Fibroblast of lung (primary cell): ENCODE results near the gene GPC5. TPM values are rescaled to one million over a fixed set of nuclear protein-coding genes. Genes with fewer than 3 reads are reported as not detected.

Source experiments
- DNase-seq, 2 donors: peaks; one replicate each; pipeline versions ENCODE4 v3.0.0 to v3.0.0-alpha.2; 2010; ENCODE audit warnings: low read depth in 2 of 2
- H2AFZ ChIP-seq: 2 replicates; pipeline ENCODE4 v1.5.1; 2012; ENCODE audit warnings: low read length, control low read depth, inconsistent platforms
- H3K27ac ChIP-seq: 2 replicates; pipeline ENCODE4 v1.5.1; 2011; ENCODE audit warnings: low read length, control low read depth; ENCODE audit not compliant: insufficient read depth
- H3K27me3 ChIP-seq: 2 replicates; pipeline ENCODE4 v1.5.1; 2011; ENCODE audit warnings: mild to moderate bottlenecking, low read length; ENCODE audit not compliant: control insufficient read depth, insufficient read depth
- H3K36me3 ChIP-seq: 2 replicates; pipeline ENCODE4 v1.5.1; 2011; ENCODE audit warnings: low read length; ENCODE audit not compliant: control insufficient read depth, insufficient read depth
- H3K4me1 ChIP-seq: 2 replicates; pipeline ENCODE4 v1.5.1; 2011; ENCODE audit warnings: low read length; ENCODE audit not compliant: control insufficient read depth, insufficient read depth; ENCODE audit errors: extremely low read depth
- H3K4me2 ChIP-seq: 2 replicates; pipeline ENCODE4 v1.5.1; 2011; ENCODE audit warnings: low read length, control low read depth; ENCODE audit not compliant: insufficient read depth; ENCODE audit errors: extremely low read depth
- H3K4me3 ChIP-seq, 4 experiments: fragments of 200-600 bp in 1 of 4; sonication (generic) in 1 of 4; replicated peaks in 1 of 4; 2 replicates each; pipeline ENCODE4 v1.5.1; 2011 to 2016; ENCODE audit warnings: low read length in 4 of 4, low read depth in 3 of 4, mild to moderate bottlenecking in 3 of 4, control low read depth in 2 of 4, inconsistent platforms in 1 of 4, mixed read lengths in 1 of 4; ENCODE audit not compliant: insufficient read depth in 1 of 4; ENCODE audit errors: control extremely low read depth in 1 of 4
- H3K79me2 ChIP-seq: 2 replicates; pipeline ENCODE4 v1.5.1; 2012; ENCODE audit warnings: mild to moderate bottlenecking, low read length, inconsistent platforms; ENCODE audit not compliant: control insufficient read depth, insufficient read depth
- H3K9ac ChIP-seq: 2 replicates; pipeline ENCODE4 v1.5.1; 2011; ENCODE audit warnings: mild to moderate bottlenecking, low read length, control low read depth; ENCODE audit not compliant: insufficient read depth
- H3K9me3 ChIP-seq: 2 replicates; pipeline ENCODE4 v1.5.1; 2012; ENCODE audit warnings: low read depth, low read length; ENCODE audit not compliant: control insufficient read depth, insufficient read depth
- H4K20me1 ChIP-seq: 2 replicates; pipeline ENCODE4 v1.5.1; 2011; ENCODE audit warnings: low read length; ENCODE audit not compliant: control insufficient read depth, insufficient read depth; ENCODE audit errors: extremely low read depth
- EZH2 ChIP-seq: IDR thresholded peaks from 2 replicates; pipeline ENCODE4 v1.5.1; 2012; ENCODE audit warnings: low read length, control low read depth, mild to moderate bottlenecking; ENCODE audit errors: missing control alignments
- polyA plus RNA-seq, 2 donors: library from polyadenylated mRNA; depleted of rRNA in 1 of 2; stranded (reverse) in 1 of 2; unstranded in 1 of 2; fragments of >200 nt; gene quantifications; 2 replicates each; pipeline ENCODE4 v1.2.1, GENCODE V29; 2011 to 2012; ENCODE audit warnings: missing spikeins in 1 of 2
- total RNA-seq: library from RNA; depleted of rRNA; stranded (reverse); fragments of >200 nt; gene quantifications from 2 replicates; pipeline ENCODE4 v1.2.1, GENCODE V29; 2014
- TF ChIP-seq, protein P1 (sequence below), 2 donors: IDR thresholded peaks in 1 of 2; conservative IDR thresholded peaks in 1 of 2; 1 replicate in 1 of 2; 2 replicates in 1 of 2; pipeline ENCODE4 v1.5.1; 2011 to 2012; ENCODE audit warnings: low read length in 2 of 2, control low read depth in 1 of 2, inconsistent platforms in 1 of 2, low read depth in 1 of 2, mild to moderate bottlenecking in 1 of 2

Gene GPC5
- total and polyA plus RNA-seq, 2 donors (not counting 1 experiment from before 2014, with no cell fraction given), result 0.17 TPM; not detected in 1

DNA sequence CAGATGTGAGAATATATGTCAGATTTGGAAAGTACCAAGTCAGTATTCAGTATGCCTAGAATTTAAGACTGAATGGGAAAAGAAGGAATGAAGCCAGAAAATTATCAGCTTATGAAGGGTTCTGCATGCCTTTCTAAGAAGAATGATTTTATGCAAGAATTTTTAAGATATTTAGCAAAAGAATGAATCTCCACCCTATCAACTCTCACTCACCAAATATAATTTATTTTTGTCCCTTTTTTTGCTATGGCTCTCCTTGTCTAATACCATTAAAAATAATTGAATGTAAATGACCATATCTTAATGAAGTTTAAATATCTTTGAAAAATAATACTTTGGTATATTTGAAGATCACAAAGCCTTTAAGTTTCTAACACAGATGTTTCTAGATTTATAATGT is 1215.5 kb downstream of the GPC5 start:
- TF ChIP-seq, protein P1, sequence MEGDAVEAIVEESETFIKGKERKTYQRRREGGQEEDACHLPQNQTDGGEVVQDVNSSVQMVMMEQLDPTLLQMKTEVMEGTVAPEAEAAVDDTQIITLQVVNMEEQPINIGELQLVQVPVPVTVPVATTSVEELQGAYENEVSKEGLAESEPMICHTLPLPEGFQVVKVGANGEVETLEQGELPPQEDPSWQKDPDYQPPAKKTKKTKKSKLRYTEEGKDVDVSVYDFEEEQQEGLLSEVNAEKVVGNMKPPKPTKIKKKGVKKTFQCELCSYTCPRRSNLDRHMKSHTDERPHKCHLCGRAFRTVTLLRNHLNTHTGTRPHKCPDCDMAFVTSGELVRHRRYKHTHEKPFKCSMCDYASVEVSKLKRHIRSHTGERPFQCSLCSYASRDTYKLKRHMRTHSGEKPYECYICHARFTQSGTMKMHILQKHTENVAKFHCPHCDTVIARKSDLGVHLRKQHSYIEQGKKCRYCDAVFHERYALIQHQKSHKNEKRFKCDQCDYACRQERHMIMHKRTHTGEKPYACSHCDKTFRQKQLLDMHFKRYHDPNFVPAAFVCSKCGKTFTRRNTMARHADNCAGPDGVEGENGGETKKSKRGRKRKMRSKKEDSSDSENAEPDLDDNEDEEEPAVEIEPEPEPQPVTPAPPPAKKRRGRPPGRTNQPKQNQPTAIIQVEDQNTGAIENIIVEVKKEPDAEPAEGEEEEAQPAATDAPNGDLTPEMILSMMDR (conservative IDR thresholded peaks at IDR 0.05 in 1 of 2, IDR thresholded peaks at IDR 0.05 in 1 of 2; ENCODE audit: low read depth in 1 of 2, low read length in 2 of 2), result no peak
- no peak for TF ChIP-seq EZH2
- no peaks in the 10 kb centered on the region for H3K36me3 ChIP-seq

GRCh38 chr13:92621985-92622384 is 1223.6 kb downstream of the GPC5 start:
- Histone ChIP-seq H3K27me3 (no peaks in the 10 kb centered on the region), H3K4me3 (no peak overlapping the region)

More for the DNA sequence above, 1215.5 kb downstream of the GPC5 start:
- Histone ChIP-seq H2AFZ (no peak overlapping the region), H3K27ac (no peak overlapping the region), H3K4me1 (no peaks in the 10 kb centered on the region), H3K27me3 (no peaks in the 10 kb centered on the region), H3K79me2 (no peaks in the 10 kb centered on the region), H3K4me2 (no peak overlapping the region), H3K9me3 (no peaks in the 10 kb centered on the region), H3K4me3 (no peak overlapping the region), H3K9ac (no peak overlapping the region), H4K20me1 (no peaks in the 10 kb centered on the region)
- no peak for DNase-seq

DNA sequence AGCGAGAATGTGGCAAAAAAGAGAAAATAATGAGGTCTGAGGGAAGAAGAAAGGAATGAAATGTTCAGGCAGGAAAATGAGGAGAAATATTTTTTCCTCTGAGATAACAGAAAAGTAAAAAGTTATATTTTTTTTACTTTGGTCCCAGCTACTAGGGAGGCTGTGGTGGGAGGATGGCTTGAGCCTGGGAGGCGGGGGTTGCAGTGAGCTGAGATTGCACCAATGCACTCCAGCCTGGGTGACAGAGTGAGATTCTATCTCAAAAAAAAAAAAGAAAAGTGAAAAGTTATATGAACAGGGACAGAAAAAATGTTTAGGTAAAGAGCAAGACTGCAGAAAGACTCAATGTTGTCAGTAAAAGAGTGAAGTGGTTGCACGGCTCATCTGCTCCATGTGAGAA is 1224.5 kb downstream of the GPC5 start:
- TF ChIP-seq, protein P1 (conservative IDR thresholded peaks at IDR 0.05 in 1 of 2, IDR thresholded peaks at IDR 0.05 in 1 of 2; ENCODE audit: low read depth in 1 of 2, low read length in 2 of 2), result no peak
- TF ChIP-seq EZH2, result no peak
- Histone ChIP-seq H3K4me2 (no peak overlapping the region), H3K79me2 (no peaks in the 10 kb centered on the region), H3K27ac (no peak overlapping the region), H3K36me3 (no peaks in the 10 kb centered on the region), H3K9me3 (no peaks in the 10 kb centered on the region), H2AFZ (no peak overlapping the region), H4K20me1 (no peaks in the 10 kb centered on the region), H3K4me1 (no peaks in the 10 kb centered on the region), H3K9ac (no peak overlapping the region), H3K4me3 (no peak overlapping the region), H3K27me3 (no peaks in the 10 kb centered on the region)
- no peak for DNase-seq

More at GRCh38 chr13:92621985-92622384, 1223.6 kb downstream of the GPC5 start:
- TF ChIP-seq EZH2, result no peak
- TF ChIP-seq, protein P1 (conservative IDR thresholded peaks at IDR 0.05 in 1 of 2, IDR thresholded peaks at IDR 0.05 in 1 of 2; ENCODE audit: low read depth in 1 of 2, low read length in 2 of 2), result no peak
- DNase-seq, result no peak
- H3K4me1 ChIP-seq, result no peaks in the 10 kb centered on the region
- no peaks in the 10 kb centered on the region for H3K79me2 ChIP-seq
- no peak overlapping the region for H3K4me2 ChIP-seq
- no peaks in the 10 kb centered on the region for H3K36me3 ChIP-seq
- no peaks in the 10 kb centered on the region for H3K9me3 ChIP-seq
- H3K27ac ChIP-seq, result no peak overlapping the region
- no peaks in the 10 kb centered on the region for H4K20me1 ChIP-seq
- H3K9ac ChIP-seq, result no peak overlapping the region
- no peak overlapping the region for H2AFZ ChIP-seq
